GM19452 (cell line): ENCODE results near the gene ELL.

Source experiments
- ATAC-seq: cut with Tn5 transposase; IDR thresholded peaks from one replicate; pipeline ENCODE4 v1.9.1; 2021; ENCODE audit not compliant: unreplicated experiment

Gene ELL

GRCh38 chr19:18425515-18426415 is 96.1 kb downstream of the ELL start:
- no peak for ATAC-seq

- ATAC-seq, result no peak
Observed at GRCh38 chr19:18424890-18425514, 96.9 kb downstream of the ELL start.

- no peak for ATAC-seq
Observed at GRCh38 chr19:18424122-18424889, 97.6 kb downstream of the ELL start.

- no peak for ATAC-seq
Observed at GRCh38 chr19:18423258-18424020, 98.4 kb downstream of the ELL start.

- no peak for ATAC-seq
Observed at GRCh38 chr19:18422530-18423191, 99.2 kb downstream of the ELL start.

- ATAC-seq, result no peak
Observed at GRCh38 chr19:18421371-18421959, 100.4 kb downstream of the ELL start.

- ATAC-seq, result no peak
Observed at GRCh38 chr19:18420930-18421329, 100.9 kb downstream of the ELL start.

GRCh38 chr19:18419699-18420460 is 102.0 kb downstream of the ELL start:
- peak; percentile 15 for ATAC-seq

- peak; percentile 48 for ATAC-seq
Observed at GRCh38 chr19:18419195-18419698, 102.6 kb downstream of the ELL start, which contains the start of gene SSBP4. Gene SSBP4 (plus strand): TSS chr19:18419398. CDS start chr19:18419649, 251 bp downstream.

GRCh38 chr19:18418483-18419194 is 103.2 kb downstream of the ELL start:
- no peak for ATAC-seq

- no peak for ATAC-seq
Observed at GRCh38 chr19:18418029-18418482, 103.8 kb downstream of the ELL start.

GRCh38 chr19:18417250-18418028 is 104.4 kb downstream of the ELL start:
- no peak for ATAC-seq

- no peak for ATAC-seq
Observed at GRCh38 chr19:18416778-18417249, 105.1 kb downstream of the ELL start.

GRCh38 chr19:18415178-18415867 is 106.5 kb downstream of the ELL start:
- no peak for ATAC-seq

GRCh38 chr19:18414504-18415177 is 107.2 kb downstream of the ELL start:
- ATAC-seq, result no peak

GRCh38 chr19:18412610-18413239 is 109.1 kb downstream of the ELL start:
- no peak for ATAC-seq
